ENCODE results near the gene CDC42BPB. TPM values are rescaled to one million over a fixed set of nuclear protein-coding genes. Genes with fewer than 3 reads are reported as not detected.
A peak's percentile ranks its signal among the peaks of the same experiment; 100 is the strongest.

CDC42BPB gene
- total RNA-seq, 1 donor from 2014 or later = 50.1 TPM

GRCh38 chr14:103073367-103073875 is 16.1 kb upstream of the CDC42BPB start:
- H3K4me1 ChIP-seq (ENCODE audit: control insufficient read depth in 3 of 3, insufficient read depth in 3 of 3, low read length in 3 of 3) = peaks cover 9 to 23% (median 22%) of the 10 kb centered on the region in 3 donors
- no peaks in the 10 kb centered on the region for H3K9me3 ChIP-seq (ENCODE audit: control insufficient read depth in 3 of 3, low read length in 3 of 3)
- H3K27ac ChIP-seq (ENCODE audit: low read depth, low read length) = no peak overlapping the region
- no peaks in the 10 kb centered on the region for H3K27me3 ChIP-seq (ENCODE audit: control insufficient read depth in 3 of 3, insufficient read depth in 3 of 3, low read length in 3 of 3)
- H3K4me3 ChIP-seq (ENCODE audit: low read length in 3 of 3) = no peak overlapping the region
- H3K36me3 ChIP-seq (ENCODE audit: control insufficient read depth in 3 of 3, insufficient read depth in 3 of 3, low read length in 3 of 3) = no peaks in the 10 kb centered on the region
- no peak overlapping the region for H3K9ac ChIP-seq (ENCODE audit: low read depth in 1 of 3, low read length in 3 of 3)

GRCh38 chr14:103072595-103073366 is 15.4 kb upstream of the CDC42BPB start:
- no peaks in the 10 kb centered on the region for H3K36me3 ChIP-seq (ENCODE audit: control insufficient read depth in 3 of 3, insufficient read depth in 3 of 3, low read length in 3 of 3)

GRCh38 chr14:103071544-103072251 is 14.3 kb upstream of the CDC42BPB start:
- Histone ChIP-seq H3K36me3 (ENCODE audit: control insufficient read depth in 3 of 3, insufficient read depth in 3 of 3, low read length in 3 of 3) (no peaks in the 10 kb centered on the region), H3K9me3 (ENCODE audit: control insufficient read depth in 3 of 3, low read length in 3 of 3) (no peaks in the 10 kb centered on the region), H3K27me3 (ENCODE audit: control insufficient read depth in 3 of 3, insufficient read depth in 3 of 3, low read length in 3 of 3) (no peaks in the 10 kb centered on the region), H3K4me3 (ENCODE audit: low read length in 3 of 3) (no peak overlapping the region), H3K4me1 (ENCODE audit: control insufficient read depth in 3 of 3, insufficient read depth in 3 of 3, low read length in 3 of 3) (peaks cover 9 to 26% (median 22%) of the 10 kb centered on the region in 3 donors), H3K27ac (ENCODE audit: low read depth, low read length) (no peak overlapping the region), H3K9ac (ENCODE audit: low read depth in 1 of 3, low read length in 3 of 3) (no peak overlapping the region)

More at GRCh38 chr14:103072595-103073366, 15.4 kb upstream of the CDC42BPB start:
- H3K27me3 ChIP-seq (ENCODE audit: control insufficient read depth in 3 of 3, insufficient read depth in 3 of 3, low read length in 3 of 3) = no peaks in the 10 kb centered on the region
- H3K27ac ChIP-seq (ENCODE audit: low read depth, low read length) = no peak overlapping the region
- no peak overlapping the region for H3K4me3 ChIP-seq (ENCODE audit: low read length in 3 of 3)
- H3K9ac ChIP-seq (ENCODE audit: low read depth in 1 of 3, low read length in 3 of 3) = no peak overlapping the region
- no peaks in the 10 kb centered on the region for H3K9me3 ChIP-seq (ENCODE audit: control insufficient read depth in 3 of 3, low read length in 3 of 3)
- peaks cover 9 to 26% (median 22%) of the 10 kb centered on the region in 3 donors for H3K4me1 ChIP-seq (ENCODE audit: control insufficient read depth in 3 of 3, insufficient read depth in 3 of 3, low read length in 3 of 3)

GRCh38 chr14:103070971-103071542 is 13.7 kb upstream of the CDC42BPB start:
- Histone ChIP-seq H3K9me3 (ENCODE audit: control insufficient read depth in 3 of 3, low read length in 3 of 3) (no peaks in the 10 kb centered on the region), H3K36me3 (ENCODE audit: control insufficient read depth in 3 of 3, insufficient read depth in 3 of 3, low read length in 3 of 3) (no peaks in the 10 kb centered on the region), H3K27ac (ENCODE audit: low read depth, low read length) (no peak overlapping the region), H3K9ac (ENCODE audit: low read depth in 1 of 3, low read length in 3 of 3) (no peak overlapping the region), H3K27me3 (ENCODE audit: control insufficient read depth in 3 of 3, insufficient read depth in 3 of 3, low read length in 3 of 3) (no peaks in the 10 kb centered on the region), H3K4me3 (ENCODE audit: low read length in 3 of 3) (no peak overlapping the region), H3K4me1 (ENCODE audit: control insufficient read depth in 3 of 3, insufficient read depth in 3 of 3, low read length in 3 of 3) (peaks cover 9 to 29% (median 22%) of the 10 kb centered on the region in 3 donors)

- no peak overlapping the region for H3K4me3 ChIP-seq (ENCODE audit: low read length in 3 of 3)
- H3K9me3 ChIP-seq (ENCODE audit: control insufficient read depth in 3 of 3, low read length in 3 of 3) = no peaks in the 10 kb centered on the region
- H3K9ac ChIP-seq (ENCODE audit: low read depth in 1 of 3, low read length in 3 of 3) = no peak overlapping the region
- H3K27me3 ChIP-seq (ENCODE audit: control insufficient read depth in 3 of 3, insufficient read depth in 3 of 3, low read length in 3 of 3) = no peaks in the 10 kb centered on the region
- H3K4me1 ChIP-seq (ENCODE audit: control insufficient read depth in 3 of 3, insufficient read depth in 3 of 3, low read length in 3 of 3) = peaks cover 9 to 31% (median 25%) of the 10 kb centered on the region in 3 donors
- no peaks in the 10 kb centered on the region for H3K36me3 ChIP-seq (ENCODE audit: control insufficient read depth in 3 of 3, insufficient read depth in 3 of 3, low read length in 3 of 3)
- H3K27ac ChIP-seq (ENCODE audit: low read depth, low read length) = no peak overlapping the region
Measured at GRCh38 chr14:103070263-103070885, 13.0 kb upstream of the CDC42BPB start.

- H3K4me3 ChIP-seq (ENCODE audit: low read length in 3 of 3) = no peak overlapping the region
- no peaks in the 10 kb centered on the region for H3K36me3 ChIP-seq (ENCODE audit: control insufficient read depth in 3 of 3, insufficient read depth in 3 of 3, low read length in 3 of 3)
- no peaks in the 10 kb centered on the region for H3K27me3 ChIP-seq (ENCODE audit: control insufficient read depth in 3 of 3, insufficient read depth in 3 of 3, low read length in 3 of 3)
- H3K9ac ChIP-seq (ENCODE audit: low read depth in 1 of 3, low read length in 3 of 3) = no peak overlapping the region
- H3K27ac ChIP-seq (ENCODE audit: low read depth, low read length) = no peak overlapping the region
- H3K9me3 ChIP-seq (ENCODE audit: control insufficient read depth in 3 of 3, low read length in 3 of 3) = no peaks in the 10 kb centered on the region
- peaks cover 6 to 17% (median 10%) of the 10 kb centered on the region in 3 donors for H3K4me1 ChIP-seq (ENCODE audit: control insufficient read depth in 3 of 3, insufficient read depth in 3 of 3, low read length in 3 of 3)
Measured at GRCh38 chr14:103068351-103069073, 11.2 kb upstream of the CDC42BPB start.

- no peaks in the 10 kb centered on the region for H3K9me3 ChIP-seq (ENCODE audit: control insufficient read depth in 3 of 3, low read length in 3 of 3)
- no peak overlapping the region for H3K9ac ChIP-seq (ENCODE audit: low read depth in 1 of 3, low read length in 3 of 3)
- no peaks in the 10 kb centered on the region for H3K36me3 ChIP-seq (ENCODE audit: control insufficient read depth in 3 of 3, insufficient read depth in 3 of 3, low read length in 3 of 3)
- H3K4me3 ChIP-seq (ENCODE audit: low read length in 3 of 3) = no peak overlapping the region
- H3K27ac ChIP-seq (ENCODE audit: low read depth, low read length) = peak overlapping the region; percentile 40
- H3K27me3 ChIP-seq (ENCODE audit: control insufficient read depth in 3 of 3, insufficient read depth in 3 of 3, low read length in 3 of 3) = no peaks in the 10 kb centered on the region
- H3K4me1 ChIP-seq (ENCODE audit: control insufficient read depth in 3 of 3, insufficient read depth in 3 of 3, low read length in 3 of 3) = peaks cover 3 to 17% (median 9%) of the 10 kb centered on the region in 3 donors
Measured at GRCh38 chr14:103067231-103067954, 10.0 kb upstream of the CDC42BPB start.

- Histone ChIP-seq H3K9ac (ENCODE audit: low read depth in 1 of 3, low read length in 3 of 3) (no peak overlapping the region), H3K27me3 (ENCODE audit: control insufficient read depth in 3 of 3, insufficient read depth in 3 of 3, low read length in 3 of 3) (no peaks in the 10 kb centered on the region), H3K9me3 (ENCODE audit: control insufficient read depth in 3 of 3, low read length in 3 of 3) (no peaks in the 10 kb centered on the region), H3K36me3 (ENCODE audit: control insufficient read depth in 3 of 3, insufficient read depth in 3 of 3, low read length in 3 of 3) (no peaks in the 10 kb centered on the region), H3K4me3 (ENCODE audit: low read length in 3 of 3) (no peak overlapping the region), H3K4me1 (ENCODE audit: control insufficient read depth in 3 of 3, insufficient read depth in 3 of 3, low read length in 3 of 3) (peaks cover 2 to 15% (median 8%) of the 10 kb centered on the region in 3 donors), H3K27ac (ENCODE audit: low read depth, low read length) (peak overlapping the region; percentile 51)
Measured at GRCh38 chr14:103066399-103066798, 9.1 kb upstream of the CDC42BPB start.

- Histone ChIP-seq H3K36me3 (ENCODE audit: control insufficient read depth in 3 of 3, insufficient read depth in 3 of 3, low read length in 3 of 3) (no peaks in the 10 kb centered on the region), H3K9ac (ENCODE audit: low read depth in 1 of 3, low read length in 3 of 3) (no peak overlapping the region), H3K27ac (ENCODE audit: low read depth, low read length) (peak overlapping the region; percentile 51), H3K4me3 (ENCODE audit: low read length in 3 of 3) (no peak overlapping the region), H3K9me3 (ENCODE audit: control insufficient read depth in 3 of 3, low read length in 3 of 3) (no peaks in the 10 kb centered on the region), H3K27me3 (ENCODE audit: control insufficient read depth in 3 of 3, insufficient read depth in 3 of 3, low read length in 3 of 3) (no peaks in the 10 kb centered on the region), H3K4me1 (ENCODE audit: control insufficient read depth in 3 of 3, insufficient read depth in 3 of 3, low read length in 3 of 3) (peaks cover 2 to 12% (median 4%) of the 10 kb centered on the region in 3 donors)
Measured at GRCh38 chr14:103065861-103066260, 8.5 kb upstream of the CDC42BPB start.
